Liver (tissue), 9 donors: ENCODE data around the gene SH3BP1. TPM values are rescaled to one million over a fixed set of nuclear protein-coding genes. Genes with fewer than 3 reads are reported as not detected.
A peak's percentile ranks its signal among the peaks of the same experiment; 100 is the strongest.

Experiments
- DNase-seq: peaks from one replicate; pipeline ENCODE4 v3.0.0-alpha.2; 2017; ENCODE audit warnings: low spot score
- H3K27ac ChIP-seq, 2 donors: one replicate each; pipeline ENCODE4 v1.7.0; 2013; ENCODE audit warnings: inconsistent platforms in 2 of 2, low read length in 2 of 2, control low read depth in 1 of 2, low read depth in 1 of 2, mild to moderate bottlenecking in 1 of 2
- H3K27me3 ChIP-seq, 4 donors: one replicate each; pipeline versions ENCODE4 v1.6.1 to v1.7.0; 2013; ENCODE audit warnings: low read length in 3 of 4, inconsistent platforms in 1 of 4, mild to moderate bottlenecking in 1 of 4, moderate library complexity in 1 of 4; ENCODE audit not compliant: control insufficient read depth in 4 of 4, insufficient read depth in 4 of 4
- H3K36me3 ChIP-seq, 4 donors: one replicate each; pipeline versions ENCODE4 v1.6.1 to v1.7.0; 2013; ENCODE audit warnings: low read length in 3 of 4, mild to moderate bottlenecking in 3 of 4, low read depth in 1 of 4, moderate library complexity in 1 of 4; ENCODE audit not compliant: control insufficient read depth in 4 of 4, insufficient read depth in 3 of 4
- H3K4me1 ChIP-seq, 4 donors: one replicate each; pipeline versions ENCODE4 v1.6.1 to v1.7.0; 2013; ENCODE audit warnings: low read length in 3 of 4, mild to moderate bottlenecking in 3 of 4, moderate library complexity in 1 of 4; ENCODE audit not compliant: control insufficient read depth in 4 of 4, insufficient read depth in 4 of 4
- H3K4me3 ChIP-seq, 3 donors: one replicate each; pipeline versions ENCODE4 v1.6.1 to v1.7.0; 2013; ENCODE audit warnings: low read length in 3 of 3, control low read depth in 1 of 3, low read depth in 1 of 3, mild to moderate bottlenecking in 1 of 3
- H3K9ac ChIP-seq, 2 donors: one replicate each; pipeline ENCODE4 v1.7.0; 2013; ENCODE audit warnings: low read length in 2 of 2, mild to moderate bottlenecking in 2 of 2, moderate library complexity in 2 of 2, control low read depth in 1 of 2, low read depth in 1 of 2
- H3K9me3 ChIP-seq, 4 donors: one replicate each; pipeline versions ENCODE4 v1.6.1 to v1.7.0; 2013; ENCODE audit warnings: low read length in 3 of 4; ENCODE audit not compliant: control insufficient read depth in 4 of 4
- ATF3 ChIP-seq: IDR thresholded peaks from 2 replicates; pipeline ENCODE4 v1.6.1; 2016; ENCODE audit warnings: antibody characterized with exemption
- CTCF ChIP-seq: fragments of 150-350 bp; IDR thresholded peaks from 2 replicates; pipeline ENCODE4 v1.5.1; 2017; ENCODE audit warnings: improper control_type of control experiment, low read depth, low read length; ENCODE audit not compliant: missing input control
- EGR1 ChIP-seq, 2 donors: IDR thresholded peaks; 2 replicates each; pipeline ENCODE4 v1.6.1; 2016 to 2018; ENCODE audit warnings: antibody characterized with exemption in 2 of 2, low read depth in 2 of 2
- FOXA1 ChIP-seq: IDR thresholded peaks from 2 replicates; pipeline ENCODE4 v1.6.1; 2016; ENCODE audit warnings: antibody characterized with exemption
- FOXA2 ChIP-seq: IDR thresholded peaks from 2 replicates; pipeline ENCODE4 v1.6.1; 2016; ENCODE audit warnings: antibody characterized with exemption
- GABPA ChIP-seq, 2 donors: IDR thresholded peaks in 1 of 2; conservative IDR thresholded peaks in 1 of 2; 2 replicates each; pipeline ENCODE4 v1.6.1; 2016; ENCODE audit warnings: antibody characterized with exemption in 2 of 2, mild to moderate bottlenecking in 1 of 2, moderate library complexity in 1 of 2
- HNF4A ChIP-seq, 2 donors: conservative IDR thresholded peaks; 2 replicates each; pipeline ENCODE4 v1.6.1; 2016; ENCODE audit warnings: antibody characterized with exemption in 2 of 2, mild to moderate bottlenecking in 2 of 2
- HNF4G ChIP-seq: IDR thresholded peaks from 2 replicates; pipeline ENCODE4 v1.6.1; 2016; ENCODE audit warnings: antibody characterized with exemption
- JUND ChIP-seq, 2 donors: IDR thresholded peaks; 2 replicates each; pipeline ENCODE4 v1.6.1; 2016; ENCODE audit warnings: antibody characterized with exemption in 2 of 2
- MAX ChIP-seq: IDR thresholded peaks from 2 replicates; pipeline ENCODE4 v1.6.1; 2016; ENCODE audit warnings: antibody characterized with exemption
- NR2F2 ChIP-seq: IDR thresholded peaks from 2 replicates; pipeline ENCODE4 v1.6.1; 2016; ENCODE audit warnings: antibody characterized with exemption
- RAD21 ChIP-seq, 2 donors: IDR thresholded peaks; 2 replicates each; pipeline ENCODE4 v1.6.1; 2016; ENCODE audit warnings: antibody characterized with exemption in 2 of 2, mild to moderate bottlenecking in 2 of 2
- REST ChIP-seq: IDR thresholded peaks from 2 replicates; pipeline ENCODE4 v1.6.1; 2016; ENCODE audit warnings: antibody characterized with exemption, mild to moderate bottlenecking
- RXRA ChIP-seq, 2 donors: IDR thresholded peaks; 2 replicates each; pipeline ENCODE4 v1.6.1; 2017 to 2018; ENCODE audit warnings: antibody characterized with exemption in 2 of 2, mild to moderate bottlenecking in 1 of 2
- SP1 ChIP-seq: IDR thresholded peaks from 2 replicates; pipeline ENCODE4 v1.6.1; 2018; ENCODE audit warnings: antibody characterized with exemption, mild to moderate bottlenecking
- TAF1 ChIP-seq: conservative IDR thresholded peaks from 2 replicates; pipeline ENCODE4 v1.6.1; 2016; ENCODE audit warnings: antibody characterized with exemption, mild to moderate bottlenecking
- YY1 ChIP-seq: IDR thresholded peaks from 2 replicates; pipeline ENCODE4 v1.6.1; 2016; ENCODE audit warnings: antibody characterized with exemption, mild to moderate bottlenecking
- ZBTB33 ChIP-seq: IDR thresholded peaks from 2 replicates; pipeline ENCODE4 v1.6.1; 2016; ENCODE audit warnings: antibody characterized with exemption
- WGBS: extraction: QIAGEN DNeasy Blood & Tissue Kit; methylation state at CpG from one replicate; pipeline ENCODE4 v1.1.7; 2013; 5-methylcytosine and 5-hydroxymethylcytosine counted together
- polyA plus RNA-seq, 2 donors: library from polyadenylated mRNA; stranded (reverse) in 1 of 2; unstranded in 1 of 2; fragments of 200-250 nt in 1 of 2; fragments of >200 nt in 1 of 2; fragmentation: Nextera tagmentation in 1 of 2; extraction: Ambion mirVana in 1 of 2; gene quantifications; one replicate each; pipeline versions ENCODE4 v1.2.1 to v1.2.3, GENCODE V29; 2013 to 2015
- total RNA-seq, 2 donors: library from RNA; depleted of rRNA; stranded (reverse); fragments of >200 nt; gene quantifications; one replicate each; pipeline ENCODE4 v1.2.3, GENCODE V29; 2014
- donor health status: healthy.
- donor health status: healthy.
- donor health status: healthy.
- donor health status: healthy.
- donor health status: healthy.

SH3BP1 gene
- total and polyA plus RNA-seq, 4 donors = 0.24 to 8.2 (median 2.7) TPM

GRCh38 chr22:37658133-37659065 is 18.9 kb downstream of the SH3BP1 start, which contains the start of gene PDXP:
Gene PDXP (plus strand): TSS chr22:37658723. CDS start chr22:37658783, 60 bp downstream.
- H3K9ac ChIP-seq = peak within 1 kb of the TSS; percentile 35 to 49
- DNase-seq = peak; percentile 99
- H3K27me3 ChIP-seq = no peaks in the 10 kb centered on the region
- under 1% methylated on average over 101 of the region's 101 CpGs for WGBS
- H3K36me3 ChIP-seq = no peaks in the 10 kb centered on the region
- peak within 1 kb of the TSS; percentile 49 to 88 (median 84) for H3K4me3 ChIP-seq
- TF ChIP-seq FOXA1 (no peak), HNF4G (no peak), RAD21 (IDR thresholded peaks at IDR 0.05) (no peak), REST (peak; percentile 60), GABPA (IDR thresholded peaks at IDR 0.05 in 1 of 2, conservative IDR thresholded peaks at IDR 0.05 in 1 of 2) (peak in 1 of 2 donors; percentile 72), JUND (IDR thresholded peaks at IDR 0.05) (no peak), SP1 (peak; percentile 99), CTCF (no peak), HNF4A (conservative IDR thresholded peaks at IDR 0.05) (peak; percentile 41 to 59), YY1 (peak; percentile 64), MAX (peak; percentile 52), RXRA (IDR thresholded peaks at IDR 0.05) (peak; percentile 67 to 69), NR2F2 (peak; percentile 32), TAF1 (peak; percentile 15), EGR1 (IDR thresholded peaks at IDR 0.05; ENCODE audit: low read depth in 2 of 2) (no peak), FOXA2 (no peak), ZBTB33 (peak; percentile 28), ATF3 (no peak)
- H3K4me1 ChIP-seq = peaks cover 8 to 46% (median 39%) of the 10 kb centered on the region in 4 donors
- H3K27ac ChIP-seq = peak within 1 kb of the TSS; percentile 88 to 90
- H3K9me3 ChIP-seq = no peaks in the 10 kb centered on the region
